ENCODE results near the gene MXI1. TPM values are rescaled to one million over a fixed set of nuclear protein-coding genes. Genes with fewer than 3 reads are reported as not detected.

MXI1 gene
- total and polyA plus RNA-seq, 4 donors, result 9.6 to 52.0 (median 14.2) TPM

- H3K27ac ChIP-seq (ENCODE audit: low read depth in 1 of 2, low read length in 2 of 2), result no peak overlapping the region
Measured at GRCh38 chr10:110218632-110219031, 11.2 kb downstream of the MXI1 start.

More at GRCh38 chr10:110218632-110219031, 11.2 kb downstream of the MXI1 start:
- Histone ChIP-seq H3K4me3 (ENCODE audit: low read depth in 1 of 3, low read length in 3 of 3) (no peak overlapping the region), H3K4me1 (ENCODE audit: control insufficient read depth in 4 of 4, insufficient read depth in 4 of 4, low read length in 3 of 4) (peaks cover 0 to 8% (median 0%) of the 10 kb centered on the region in 4 donors), H3K9ac (ENCODE audit: low read depth in 1 of 2, low read length in 2 of 2) (no peak overlapping the region), H3K9me3 (ENCODE audit: control insufficient read depth in 4 of 4, low read length in 3 of 4) (no peaks in the 10 kb centered on the region), H3K36me3 (ENCODE audit: control insufficient read depth in 4 of 4, insufficient read depth in 3 of 4, low read depth in 1 of 4, low read length in 3 of 4) (no peaks in the 10 kb centered on the region), H3K27me3 (ENCODE audit: control insufficient read depth in 4 of 4, insufficient read depth in 4 of 4, low read length in 3 of 4) (no peaks in the 10 kb centered on the region)
- WGBS, result 78% methylated on average over 6 of the region's 6 CpGs
- no peak for TF ChIP-seq REST (IDR thresholded peaks at IDR 0.05)
- no peak for TF ChIP-seq FOXA1 (IDR thresholded peaks at IDR 0.05)
- no peak for TF ChIP-seq ZBTB33 (IDR thresholded peaks at IDR 0.05)
- TF ChIP-seq RAD21 (IDR thresholded peaks at IDR 0.05), result no peak
- no peak for TF ChIP-seq GABPA (IDR thresholded peaks at IDR 0.05 in 1 of 2, conservative IDR thresholded peaks at IDR 0.05 in 1 of 2)
- TF ChIP-seq MAX (IDR thresholded peaks at IDR 0.05), result no peak
- no peak for TF ChIP-seq SP1 (IDR thresholded peaks at IDR 0.05)
- TF ChIP-seq NR2F2 (IDR thresholded peaks at IDR 0.05), result no peak
- TF ChIP-seq CTCF (IDR thresholded peaks at IDR 0.05; ENCODE audit: low read depth, low read length, missing input control), result no peak
- no peak for TF ChIP-seq YY1 (IDR thresholded peaks at IDR 0.05)
- no peak for TF ChIP-seq ATF3 (IDR thresholded peaks at IDR 0.05)
- DNase-seq (ENCODE audit: low spot score), result no peak
